ENCODE measurements around the gene CDK5R2. TPM values are rescaled to one million over a fixed set of nuclear protein-coding genes. Genes with fewer than 3 reads are reported as not detected.

Gene CDK5R2
- total and polyA plus RNA-seq, 2 of the 13 experiments (the other 11 are each of a cell fraction or from before 2014, with no cell fraction given): not detected

- TF ChIP-seq ZNF407 (CRISPR knock-in tag; IDR thresholded peaks at IDR 0.05; ENCODE audit: not compliant biosample characterization) (no peak), ZNF33A (CRISPR knock-in tag; IDR thresholded peaks at IDR 0.05; ENCODE audit: borderline replicate concordance) (no peak), MATR3 (CRISPR knock-in tag; IDR thresholded peaks at IDR 0.05) (no peak), HIC2 (CRISPR knock-in tag; IDR thresholded peaks at IDR 0.05; ENCODE audit: low read depth) (peak; percentile 26; the same call in 1 of the 2 replicates), ZFP90 (CRISPR knock-in tag; IDR thresholded peaks at IDR 0.05; ENCODE audit: borderline replicate concordance) (no peak), ATF7 (IDR thresholded peaks at IDR 0.05) (no peak), ATF7 (CRISPR knock-in tag; IDR thresholded peaks at IDR 0.05) (no peak), BCL3 (CRISPR knock-in tag; IDR thresholded peaks at IDR 0.05) (no peak), MTF2 (CRISPR knock-in tag; IDR thresholded peaks at IDR 0.05; ENCODE audit: borderline replicate concordance) (0 out of 2 replicates have a peak, but pooled peaks have one; percentile 2), ZBTB20 (CRISPR knock-in tag; IDR thresholded peaks at IDR 0.05; ENCODE audit: borderline replicate concordance, low read depth) (no peak), AHR (CRISPR knock-in tag; IDR thresholded peaks at IDR 0.05) (no peak)
- TF ChIP-seq, protein P1, sequence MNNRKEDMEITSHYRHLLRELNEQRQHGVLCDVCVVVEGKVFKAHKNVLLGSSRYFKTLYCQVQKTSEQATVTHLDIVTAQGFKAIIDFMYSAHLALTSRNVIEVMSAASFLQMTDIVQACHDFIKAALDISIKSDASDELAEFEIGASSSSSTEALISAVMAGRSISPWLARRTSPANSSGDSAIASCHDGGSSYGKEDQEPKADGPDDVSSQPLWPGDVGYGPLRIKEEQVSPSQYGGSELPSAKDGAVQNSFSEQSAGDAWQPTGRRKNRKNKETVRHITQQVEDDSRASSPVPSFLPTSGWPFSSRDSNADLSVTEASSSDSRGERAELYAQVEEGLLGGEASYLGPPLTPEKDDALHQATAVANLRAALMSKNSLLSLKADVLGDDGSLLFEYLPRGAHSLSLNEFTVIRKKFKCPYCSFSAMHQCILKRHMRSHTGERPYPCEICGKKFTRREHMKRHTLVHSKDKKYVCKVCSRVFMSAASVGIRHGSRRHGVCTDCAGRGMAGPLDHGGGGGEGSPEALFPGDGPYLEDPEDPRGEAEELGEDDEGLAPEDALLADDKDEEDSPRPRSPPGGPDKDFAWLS (CRISPR knock-in tag; IDR thresholded peaks at IDR 0.05; ENCODE audit: borderline replicate concordance): no peak
- TF ChIP-seq, protein P2, sequence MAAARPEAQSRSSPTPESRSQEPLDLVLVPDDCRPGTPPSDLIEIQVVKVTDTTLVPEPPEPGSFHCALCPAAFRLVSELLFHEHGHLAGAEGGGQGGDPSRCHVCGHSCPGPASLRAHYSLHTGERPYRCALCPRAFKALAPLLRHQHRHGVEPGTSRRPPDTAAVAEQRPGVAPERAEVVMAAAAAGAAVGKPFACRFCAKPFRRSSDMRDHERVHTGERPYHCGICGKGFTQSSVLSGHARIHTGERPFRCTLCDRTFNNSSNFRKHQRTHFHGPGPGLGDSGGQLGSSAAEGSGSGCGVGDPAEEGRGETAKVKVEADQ (CRISPR knock-in tag; IDR thresholded peaks at IDR 0.05; ENCODE audit: borderline replicate concordance): no peak
These were observed 41.7 kb downstream of the CDK5R2 start (continued) for GRCh38 chr2:219001100-219001576.
